H1 (cell line): ENCODE data around the gene FLT1. TPM values are rescaled to one million over a fixed set of nuclear protein-coding genes. Genes with fewer than 3 reads are reported as not detected.

Experiments
- KDM5A ChIP-seq: fragments of 200-600 bp; IDR thresholded peaks from 2 replicates; pipeline ENCODE4 v1.7.1; 2012; ENCODE audit warnings: mild to moderate bottlenecking, low read length, inconsistent platforms, mixed read lengths
- PHF8 ChIP-seq: fragments of 200-600 bp; sonication (generic); conservative IDR thresholded peaks from 2 replicates; pipeline ENCODE4 v1.7.1; 2012; ENCODE audit warnings: low read depth, mild to moderate bottlenecking, inconsistent platforms, low read length, moderate library complexity
- SIN3A ChIP-seq, 2 experiments: IDR thresholded peaks in 1 of 2; conservative IDR thresholded peaks in 1 of 2; 2 replicates each; pipeline ENCODE4 v1.6.1; 2011 to 2012; ENCODE audit warnings: low read length in 2 of 2, improper control_type of control experiment in 1 of 2, low read depth in 1 of 2, mild to moderate bottlenecking in 1 of 2
- SP1 ChIP-seq: IDR thresholded peaks from 2 replicates; pipeline ENCODE4 v1.6.1; 2011; ENCODE audit warnings: low read depth, low read length
- polyA plus RNA-seq, 7 experiments: library from polyadenylated mRNA; depleted of rRNA in 3 of 7; stranded (reverse) in 5 of 7; unstranded in 2 of 7; fragments of >200 nt in 5 of 7; fragments of 200-250 nt in 2 of 7; gene quantifications; 1 replicate in 5 of 7; 2 replicates in 1 of 7; 4 replicates in 1 of 7; pipeline versions ENCODE4 v1.2.1 to v1.2.3, GENCODE V29; 2011 to 2013; ENCODE audit warnings: missing spikeins in 2 of 7, mixed read lengths in 2 of 7
- total RNA-seq: library from RNA; stranded (reverse); fragmentation: NEBNext Ultra II Directional; extraction: Animal tissue kit (Norgen Biotek cat#: 25700); gene quantifications from 2 replicates; pipeline ENCODE4 v1.2.1, GENCODE V29; 2021
- TF ChIP-seq, protein P1 (sequence below): fragments of 300-600 bp; sonication (generic); IDR thresholded peaks from 2 replicates; pipeline ENCODE4 v1.7.1; 2012; ENCODE audit warnings: low read length, moderate library complexity, mild to moderate bottlenecking, inconsistent platforms; ENCODE audit not compliant: insufficient replicate concordance
- TF ChIP-seq, protein P2 (sequence below): IDR thresholded peaks from 2 replicates; pipeline ENCODE4 v1.6.1; 2011; ENCODE audit warnings: low read length, improper control_type of control experiment

The FLT1 gene
- total and polyA plus RNA-seq, 2 of the 8 experiments (the other 6 are each of a cell fraction or from before 2014, with no cell fraction given): 19.7 to 90.2 TPM

GRCh38 chr13:28485996-28486543, 8.9 kb downstream of the FLT1 start (continued):
- TF ChIP-seq, protein P1, sequence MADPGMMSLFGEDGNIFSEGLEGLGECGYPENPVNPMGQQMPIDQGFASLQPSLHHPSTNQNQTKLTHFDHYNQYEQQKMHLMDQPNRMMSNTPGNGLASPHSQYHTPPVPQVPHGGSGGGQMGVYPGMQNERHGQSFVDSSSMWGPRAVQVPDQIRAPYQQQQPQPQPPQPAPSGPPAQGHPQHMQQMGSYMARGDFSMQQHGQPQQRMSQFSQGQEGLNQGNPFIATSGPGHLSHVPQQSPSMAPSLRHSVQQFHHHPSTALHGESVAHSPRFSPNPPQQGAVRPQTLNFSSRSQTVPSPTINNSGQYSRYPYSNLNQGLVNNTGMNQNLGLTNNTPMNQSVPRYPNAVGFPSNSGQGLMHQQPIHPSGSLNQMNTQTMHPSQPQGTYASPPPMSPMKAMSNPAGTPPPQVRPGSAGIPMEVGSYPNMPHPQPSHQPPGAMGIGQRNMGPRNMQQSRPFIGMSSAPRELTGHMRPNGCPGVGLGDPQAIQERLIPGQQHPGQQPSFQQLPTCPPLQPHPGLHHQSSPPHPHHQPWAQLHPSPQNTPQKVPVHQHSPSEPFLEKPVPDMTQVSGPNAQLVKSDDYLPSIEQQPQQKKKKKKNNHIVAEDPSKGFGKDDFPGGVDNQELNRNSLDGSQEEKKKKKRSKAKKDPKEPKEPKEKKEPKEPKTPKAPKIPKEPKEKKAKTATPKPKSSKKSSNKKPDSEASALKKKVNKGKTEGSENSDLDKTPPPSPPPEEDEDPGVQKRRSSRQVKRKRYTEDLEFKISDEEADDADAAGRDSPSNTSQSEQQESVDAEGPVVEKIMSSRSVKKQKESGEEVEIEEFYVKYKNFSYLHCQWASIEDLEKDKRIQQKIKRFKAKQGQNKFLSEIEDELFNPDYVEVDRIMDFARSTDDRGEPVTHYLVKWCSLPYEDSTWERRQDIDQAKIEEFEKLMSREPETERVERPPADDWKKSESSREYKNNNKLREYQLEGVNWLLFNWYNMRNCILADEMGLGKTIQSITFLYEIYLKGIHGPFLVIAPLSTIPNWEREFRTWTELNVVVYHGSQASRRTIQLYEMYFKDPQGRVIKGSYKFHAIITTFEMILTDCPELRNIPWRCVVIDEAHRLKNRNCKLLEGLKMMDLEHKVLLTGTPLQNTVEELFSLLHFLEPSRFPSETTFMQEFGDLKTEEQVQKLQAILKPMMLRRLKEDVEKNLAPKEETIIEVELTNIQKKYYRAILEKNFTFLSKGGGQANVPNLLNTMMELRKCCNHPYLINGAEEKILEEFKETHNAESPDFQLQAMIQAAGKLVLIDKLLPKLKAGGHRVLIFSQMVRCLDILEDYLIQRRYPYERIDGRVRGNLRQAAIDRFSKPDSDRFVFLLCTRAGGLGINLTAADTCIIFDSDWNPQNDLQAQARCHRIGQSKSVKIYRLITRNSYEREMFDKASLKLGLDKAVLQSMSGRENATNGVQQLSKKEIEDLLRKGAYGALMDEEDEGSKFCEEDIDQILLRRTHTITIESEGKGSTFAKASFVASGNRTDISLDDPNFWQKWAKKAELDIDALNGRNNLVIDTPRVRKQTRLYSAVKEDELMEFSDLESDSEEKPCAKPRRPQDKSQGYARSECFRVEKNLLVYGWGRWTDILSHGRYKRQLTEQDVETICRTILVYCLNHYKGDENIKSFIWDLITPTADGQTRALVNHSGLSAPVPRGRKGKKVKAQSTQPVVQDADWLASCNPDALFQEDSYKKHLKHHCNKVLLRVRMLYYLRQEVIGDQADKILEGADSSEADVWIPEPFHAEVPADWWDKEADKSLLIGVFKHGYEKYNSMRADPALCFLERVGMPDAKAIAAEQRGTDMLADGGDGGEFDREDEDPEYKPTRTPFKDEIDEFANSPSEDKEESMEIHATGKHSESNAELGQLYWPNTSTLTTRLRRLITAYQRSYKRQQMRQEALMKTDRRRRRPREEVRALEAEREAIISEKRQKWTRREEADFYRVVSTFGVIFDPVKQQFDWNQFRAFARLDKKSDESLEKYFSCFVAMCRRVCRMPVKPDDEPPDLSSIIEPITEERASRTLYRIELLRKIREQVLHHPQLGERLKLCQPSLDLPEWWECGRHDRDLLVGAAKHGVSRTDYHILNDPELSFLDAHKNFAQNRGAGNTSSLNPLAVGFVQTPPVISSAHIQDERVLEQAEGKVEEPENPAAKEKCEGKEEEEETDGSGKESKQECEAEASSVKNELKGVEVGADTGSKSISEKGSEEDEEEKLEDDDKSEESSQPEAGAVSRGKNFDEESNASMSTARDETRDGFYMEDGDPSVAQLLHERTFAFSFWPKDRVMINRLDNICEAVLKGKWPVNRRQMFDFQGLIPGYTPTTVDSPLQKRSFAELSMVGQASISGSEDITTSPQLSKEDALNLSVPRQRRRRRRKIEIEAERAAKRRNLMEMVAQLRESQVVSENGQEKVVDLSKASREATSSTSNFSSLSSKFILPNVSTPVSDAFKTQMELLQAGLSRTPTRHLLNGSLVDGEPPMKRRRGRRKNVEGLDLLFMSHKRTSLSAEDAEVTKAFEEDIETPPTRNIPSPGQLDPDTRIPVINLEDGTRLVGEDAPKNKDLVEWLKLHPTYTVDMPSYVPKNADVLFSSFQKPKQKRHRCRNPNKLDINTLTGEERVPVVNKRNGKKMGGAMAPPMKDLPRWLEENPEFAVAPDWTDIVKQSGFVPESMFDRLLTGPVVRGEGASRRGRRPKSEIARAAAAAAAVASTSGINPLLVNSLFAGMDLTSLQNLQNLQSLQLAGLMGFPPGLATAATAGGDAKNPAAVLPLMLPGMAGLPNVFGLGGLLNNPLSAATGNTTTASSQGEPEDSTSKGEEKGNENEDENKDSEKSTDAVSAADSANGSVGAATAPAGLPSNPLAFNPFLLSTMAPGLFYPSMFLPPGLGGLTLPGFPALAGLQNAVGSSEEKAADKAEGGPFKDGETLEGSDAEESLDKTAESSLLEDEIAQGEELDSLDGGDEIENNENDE: no peak
- TF ChIP-seq, protein P2, sequence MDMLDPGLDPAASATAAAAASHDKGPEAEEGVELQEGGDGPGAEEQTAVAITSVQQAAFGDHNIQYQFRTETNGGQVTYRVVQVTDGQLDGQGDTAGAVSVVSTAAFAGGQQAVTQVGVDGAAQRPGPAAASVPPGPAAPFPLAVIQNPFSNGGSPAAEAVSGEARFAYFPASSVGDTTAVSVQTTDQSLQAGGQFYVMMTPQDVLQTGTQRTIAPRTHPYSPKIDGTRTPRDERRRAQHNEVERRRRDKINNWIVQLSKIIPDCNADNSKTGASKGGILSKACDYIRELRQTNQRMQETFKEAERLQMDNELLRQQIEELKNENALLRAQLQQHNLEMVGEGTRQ: no peak
- TF ChIP-seq KDM5A (no peak), SP1 (no peak), PHF8 (no peak), SIN3A (conservative IDR thresholded peaks at IDR 0.05 in 1 of 2, IDR thresholded peaks at IDR 0.05 in 1 of 2; ENCODE audit: low read depth in 1 of 2, low read length in 2 of 2) (no peak)
